Measurements from ENCODE around the gene PRKCB.
"Not testable (repeated sequence)": the region's sequence is repeated elsewhere in the genome, so short reads cannot be mapped to it uniquely, and the experiment has no call there.

PRKCB gene

DNA sequence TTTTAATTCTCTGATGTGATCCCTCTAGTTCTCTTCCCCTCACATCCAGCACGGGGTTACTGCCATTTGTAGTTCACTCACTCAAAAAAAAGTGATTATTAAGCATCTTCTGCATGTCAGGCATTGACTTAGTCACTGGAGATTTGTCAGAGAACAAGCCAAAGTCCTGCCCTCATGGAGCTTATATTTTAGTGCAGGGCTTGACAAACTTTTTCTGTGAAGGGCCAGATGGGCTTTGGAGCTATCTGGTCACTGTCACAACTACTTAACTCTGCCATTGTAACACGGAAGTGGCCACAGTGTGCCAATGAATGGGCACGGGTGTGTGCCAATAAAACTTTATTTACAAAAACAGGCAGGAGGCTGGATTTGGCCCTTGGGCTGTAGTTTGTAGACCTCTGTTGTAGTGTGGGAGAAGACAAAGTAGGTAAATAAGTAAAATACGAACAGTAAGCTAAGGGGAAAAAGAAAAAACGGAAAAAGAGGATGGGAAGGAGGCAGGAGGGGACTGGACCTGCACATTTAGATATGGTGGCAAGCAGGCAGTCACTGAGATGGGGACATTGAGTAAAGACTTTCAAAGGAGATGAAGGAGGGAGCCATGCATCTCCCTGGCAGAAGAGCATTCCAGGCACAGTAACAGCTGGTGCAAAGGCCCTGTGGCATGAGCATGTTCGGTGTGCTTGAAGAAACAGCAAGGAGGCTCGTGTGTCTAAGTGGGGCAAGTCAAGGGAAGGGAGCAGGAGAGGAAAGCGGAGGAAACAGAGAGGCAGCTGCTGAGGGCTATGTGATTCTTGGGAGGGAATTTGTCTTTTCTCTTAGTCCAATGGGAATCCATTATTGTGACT lies 217.5 kb downstream of the PRKCB start:
- no peak for DNase-seq

DNA sequence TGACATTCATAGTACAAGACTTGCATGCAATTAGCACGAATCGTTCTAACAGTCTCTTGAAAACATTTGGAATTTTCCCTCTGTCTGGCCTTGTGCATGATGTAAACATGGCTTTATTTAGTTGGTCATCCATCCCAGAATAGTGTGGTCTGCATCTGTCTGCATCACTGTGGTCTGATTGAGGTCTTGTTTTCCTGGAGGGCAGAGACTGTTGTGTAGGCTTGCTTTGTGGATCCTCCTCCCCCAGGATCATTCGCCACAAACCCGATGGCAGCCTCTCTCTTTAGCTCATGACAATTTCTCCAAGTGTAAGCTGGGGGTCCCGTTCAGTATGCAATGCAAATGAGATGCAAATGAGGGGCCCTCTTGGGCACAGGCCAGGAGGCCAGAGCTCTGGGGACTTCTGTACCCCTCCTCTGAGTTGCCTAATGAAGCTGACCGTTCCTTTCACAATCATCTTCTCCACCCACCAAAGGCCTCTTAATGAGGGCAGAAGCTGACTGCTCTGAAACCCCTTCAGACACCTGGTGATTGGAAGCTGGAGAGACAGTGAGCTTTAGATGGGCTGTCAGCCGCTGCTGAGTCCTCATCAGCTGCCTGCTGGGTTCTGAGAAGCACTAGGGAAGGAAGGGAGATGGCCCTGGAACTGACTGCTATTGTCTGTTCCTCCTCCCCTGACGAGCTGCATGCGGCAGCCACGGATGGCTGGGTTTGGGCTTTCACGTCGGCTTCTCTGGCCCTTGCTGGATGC lies 219.1 kb downstream of the PRKCB start:
- no peak for DNase-seq

DNA sequence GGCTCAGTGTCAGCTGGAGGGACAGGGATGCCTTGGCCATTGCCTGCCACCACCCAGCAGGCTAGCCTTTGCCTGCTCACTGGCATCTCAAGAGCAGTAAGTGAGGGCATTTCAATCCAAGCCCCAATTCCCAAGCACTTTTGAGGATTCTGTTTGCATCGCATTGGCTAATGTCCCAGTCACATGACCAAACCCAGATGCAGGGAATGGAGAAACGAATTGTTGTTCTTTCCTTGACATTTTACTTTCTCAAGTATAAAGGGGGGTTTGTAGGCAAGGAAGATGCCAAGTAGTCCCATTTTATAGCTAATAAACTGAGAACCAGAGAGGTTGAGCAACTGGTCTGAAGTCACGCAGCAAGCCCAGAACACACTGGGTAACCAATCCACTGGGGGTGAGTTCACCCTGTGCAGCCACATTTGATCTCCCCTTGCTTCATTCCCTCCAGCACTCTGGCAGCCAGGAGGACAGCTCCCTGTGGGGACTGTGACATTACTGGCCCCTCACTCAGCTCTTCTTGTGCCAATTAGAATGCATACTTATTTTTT lies 226.6 kb downstream of the PRKCB start:
- DNase-seq = no peak

DNA sequence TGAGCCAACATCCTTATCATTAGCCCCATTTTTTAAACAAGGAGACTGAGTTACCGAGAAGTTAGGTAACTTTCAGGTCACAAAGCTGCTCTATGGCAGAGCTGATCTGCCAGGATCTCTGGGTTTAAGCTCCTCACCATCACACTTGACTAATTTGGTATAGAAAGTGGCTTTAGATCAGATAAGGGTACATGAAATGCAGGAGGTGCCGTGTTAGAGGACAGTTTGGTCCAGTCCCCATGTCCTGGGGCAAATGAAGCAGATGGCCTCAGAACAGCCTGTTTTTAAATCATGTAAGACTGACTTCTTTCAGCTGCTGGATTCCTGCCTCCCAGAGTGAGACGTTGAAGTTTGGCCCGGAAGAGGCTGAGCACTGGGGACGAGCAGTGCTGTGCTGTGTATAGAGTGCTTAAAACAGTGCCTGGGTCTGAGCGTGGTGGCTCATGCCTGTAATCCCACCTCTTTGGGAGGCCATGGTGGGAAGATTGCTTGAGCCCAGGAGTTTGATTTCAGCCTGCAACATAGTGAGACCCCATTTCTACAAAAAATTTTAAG lies 233.3 kb downstream of the PRKCB start:
- no peak for DNase-seq

DNA sequence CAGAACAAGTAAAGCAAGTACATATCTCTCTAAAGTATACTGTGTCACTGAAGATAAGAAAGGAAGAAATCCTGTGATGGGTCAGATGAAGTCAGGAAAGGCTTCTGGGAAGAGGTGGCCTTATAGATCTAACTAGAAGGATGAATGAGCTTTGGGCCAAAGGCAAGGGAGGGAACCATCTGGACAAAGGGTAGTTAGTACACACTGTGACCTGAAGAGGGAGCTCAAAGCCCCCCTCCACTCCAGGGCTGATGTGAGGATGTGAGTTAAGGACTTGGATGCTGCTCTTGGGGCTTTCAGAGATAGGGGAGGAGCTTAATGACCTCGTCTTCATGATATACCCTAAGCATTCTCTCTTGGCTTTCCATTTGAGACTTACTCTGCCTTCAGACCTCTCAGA lies 235.1 kb downstream of the PRKCB start:
- DNase-seq = peak; percentile 15

DNA sequence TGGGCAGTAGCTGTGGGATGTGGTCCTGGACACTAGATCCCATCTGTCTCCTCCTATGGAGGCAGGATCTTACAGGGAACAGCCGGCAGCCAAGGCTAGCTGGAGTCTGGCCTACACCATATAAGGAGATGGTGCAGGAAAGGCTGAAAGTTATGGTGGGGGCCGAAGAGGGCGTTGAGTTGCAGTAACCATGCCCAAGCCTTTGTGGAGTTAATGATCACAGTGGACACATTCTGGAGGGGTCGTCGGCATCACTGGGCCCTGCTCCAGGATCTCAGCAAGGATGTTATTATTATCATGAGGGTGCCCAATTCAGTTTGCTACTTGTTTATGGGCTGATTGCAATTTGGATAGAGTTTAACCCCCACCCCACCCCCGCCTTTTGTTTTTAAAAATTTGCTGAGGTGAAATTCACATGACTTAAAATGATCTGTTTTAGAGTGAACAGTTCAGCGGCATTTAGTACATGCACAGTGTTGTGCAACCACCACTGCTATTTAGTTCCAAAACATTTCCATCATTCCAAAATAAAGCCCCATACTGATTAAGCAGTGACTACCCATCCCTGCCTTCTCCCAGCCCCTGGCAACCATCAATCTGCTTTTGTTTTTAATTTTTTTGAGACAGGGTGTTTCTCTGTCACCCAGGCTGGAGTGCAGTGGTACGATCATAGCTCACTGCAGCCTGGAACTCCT lies 236.0 kb downstream of the PRKCB start:
- DNase-seq = no peak

DNA sequence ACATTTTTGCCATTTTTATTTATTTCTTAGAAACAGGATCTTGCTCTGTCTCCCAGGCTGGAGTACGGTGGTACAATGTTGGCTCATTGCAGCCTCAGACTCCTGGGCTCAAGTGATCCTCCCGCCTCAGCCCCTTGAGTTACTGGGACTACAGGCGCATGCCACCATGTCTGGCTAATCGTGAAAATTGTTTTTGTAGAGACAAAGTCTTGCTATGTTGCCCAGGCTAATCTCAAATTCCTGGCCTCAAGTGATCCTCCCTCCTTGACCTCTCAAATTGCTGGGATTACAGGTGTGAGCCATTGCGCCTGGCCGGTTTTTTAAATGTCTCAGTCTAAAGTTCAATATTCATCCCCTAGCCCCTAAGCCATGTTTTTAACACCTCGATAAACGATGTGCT lies 237.5 kb downstream of the PRKCB start:
- no peak for DNase-seq

DNA sequence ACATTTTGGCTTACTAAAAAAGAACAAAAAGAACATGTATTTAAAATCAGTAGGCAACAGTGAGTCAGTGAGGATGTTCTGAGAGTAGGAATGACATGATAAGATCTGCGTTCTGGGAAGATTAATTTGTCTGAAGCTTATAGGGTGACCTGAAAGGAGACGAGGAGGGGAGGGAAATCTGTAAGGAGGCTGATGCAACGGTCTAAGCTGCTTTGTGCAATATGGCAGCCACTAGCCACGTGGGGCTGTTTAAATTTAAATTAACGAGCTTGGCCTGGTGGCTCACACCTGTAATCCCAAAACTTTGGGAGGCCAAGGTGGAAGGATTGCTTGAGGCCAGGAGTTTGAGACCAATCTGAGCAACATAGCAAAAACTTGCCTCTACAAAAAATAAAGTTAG lies 238.8 kb downstream of the PRKCB start:
- DNase-seq = no peak

DNA sequence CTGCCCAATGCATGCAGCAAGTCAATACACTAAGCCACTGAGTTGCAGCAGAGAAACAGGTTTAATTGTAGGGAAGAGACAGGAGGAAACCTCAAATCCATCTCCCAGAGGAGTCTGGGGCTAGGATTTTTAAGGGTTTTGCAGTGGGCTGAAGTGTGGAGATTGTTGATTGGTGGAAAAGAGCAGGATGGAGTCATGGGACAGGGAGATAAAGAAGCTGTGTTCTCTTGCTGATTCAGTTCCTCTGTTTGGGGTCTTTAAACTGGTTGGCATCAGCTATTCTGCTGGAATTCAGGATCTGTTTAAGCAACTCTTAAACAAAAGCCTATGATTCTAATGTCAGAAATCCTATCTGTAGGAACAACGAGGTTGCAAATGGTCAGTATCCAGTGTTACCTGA lies 239.5 kb downstream of the PRKCB start:
- DNase-seq = no peak

DNA sequence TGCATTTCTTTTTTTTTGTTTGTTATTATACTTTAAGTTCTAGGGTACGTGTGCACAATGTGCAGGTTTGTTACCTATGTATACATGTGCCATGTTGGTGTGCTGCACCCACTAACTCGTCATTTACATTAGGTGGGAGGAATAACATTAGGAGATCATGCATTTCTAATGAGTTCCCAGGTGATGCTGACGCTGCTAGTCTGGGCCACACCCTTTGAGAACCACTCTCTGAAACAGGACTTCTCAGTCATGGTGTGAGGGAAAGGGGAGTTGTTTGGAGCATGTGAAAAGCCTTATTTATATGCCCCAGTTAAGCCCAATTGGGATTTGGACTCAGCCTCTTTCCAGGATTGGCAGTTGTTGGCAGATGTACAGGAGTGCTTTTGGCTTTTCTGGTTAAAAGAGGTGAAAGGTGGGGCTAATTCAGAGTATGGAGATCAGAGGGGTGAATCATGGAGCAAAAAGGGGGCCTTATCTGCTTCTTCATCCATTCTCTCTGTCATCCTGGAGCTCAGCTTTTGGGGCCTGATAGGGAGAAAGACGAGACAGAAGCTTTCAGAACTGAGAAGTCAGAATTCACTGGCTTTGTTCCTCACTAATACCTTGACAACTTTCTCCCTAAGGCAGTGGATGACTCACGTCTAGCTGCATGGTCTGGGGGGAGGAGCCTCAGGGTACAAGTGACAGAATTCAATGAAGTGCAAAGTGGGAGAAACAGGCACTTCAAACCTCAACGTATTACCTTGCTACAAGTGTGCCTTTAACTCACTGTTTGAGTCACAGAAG lies 240.3 kb downstream of the PRKCB start:
- no peak for DNase-seq

DNA sequence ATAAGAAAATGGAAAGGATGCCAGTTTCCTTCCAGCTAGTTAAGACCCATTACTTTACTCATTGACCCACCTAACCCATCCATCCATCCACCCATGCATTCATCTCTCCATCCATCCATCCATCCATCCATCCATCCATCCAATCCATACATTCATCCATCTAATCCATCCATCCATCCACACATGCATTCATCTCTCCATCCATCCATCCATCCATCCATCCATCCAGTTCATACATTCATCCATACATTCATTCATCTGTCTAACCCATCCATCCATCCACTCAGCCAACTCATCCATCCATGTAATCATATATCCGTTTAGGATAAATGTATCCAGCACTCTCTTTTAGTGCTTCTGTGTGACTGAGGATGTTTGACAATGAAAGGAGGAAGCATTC lies 241.5 kb downstream of the PRKCB start:
- no peak for DNase-seq

DNA sequence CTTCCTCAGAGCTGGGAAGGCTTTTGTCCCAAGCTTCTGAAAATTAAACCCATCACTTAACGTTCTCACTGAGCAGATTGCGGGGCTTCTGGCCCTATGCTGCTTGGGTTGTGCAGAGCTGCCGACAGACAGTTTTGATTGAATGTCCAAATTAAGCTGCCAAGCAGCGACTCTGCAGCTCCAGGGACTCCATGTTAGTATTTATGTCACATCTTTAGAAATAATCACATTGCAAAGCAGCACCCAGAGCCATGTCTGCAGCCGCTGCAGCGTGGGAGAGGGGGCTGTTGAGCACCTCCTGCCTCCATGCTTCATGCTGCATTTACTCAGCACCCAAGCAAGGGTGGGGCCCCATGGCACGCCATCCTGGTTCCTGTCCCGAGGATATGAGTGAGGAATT lies 242.2 kb downstream of the PRKCB start:
- no peak for DNase-seq

DNA sequence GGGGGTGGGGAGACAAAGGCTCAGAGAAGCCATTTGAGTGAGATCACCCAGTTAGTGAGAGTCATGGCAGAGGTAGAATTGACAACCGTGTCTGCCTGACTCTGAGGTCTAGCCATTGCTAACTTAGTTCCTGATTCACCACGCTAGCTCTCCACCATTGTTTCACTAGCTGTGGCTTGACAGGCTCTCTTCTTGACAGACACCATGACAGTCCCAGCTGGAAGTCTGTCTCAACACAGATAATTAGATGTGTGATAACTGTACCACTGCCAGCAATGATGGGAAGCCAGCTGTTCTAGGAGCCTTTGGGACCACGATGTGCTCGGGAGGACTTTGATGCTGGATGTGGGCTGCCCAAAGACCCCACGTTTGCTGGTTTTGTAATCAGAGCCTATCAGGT lies 249.9 kb downstream of the PRKCB start:
- DNase-seq = no peak

DNA sequence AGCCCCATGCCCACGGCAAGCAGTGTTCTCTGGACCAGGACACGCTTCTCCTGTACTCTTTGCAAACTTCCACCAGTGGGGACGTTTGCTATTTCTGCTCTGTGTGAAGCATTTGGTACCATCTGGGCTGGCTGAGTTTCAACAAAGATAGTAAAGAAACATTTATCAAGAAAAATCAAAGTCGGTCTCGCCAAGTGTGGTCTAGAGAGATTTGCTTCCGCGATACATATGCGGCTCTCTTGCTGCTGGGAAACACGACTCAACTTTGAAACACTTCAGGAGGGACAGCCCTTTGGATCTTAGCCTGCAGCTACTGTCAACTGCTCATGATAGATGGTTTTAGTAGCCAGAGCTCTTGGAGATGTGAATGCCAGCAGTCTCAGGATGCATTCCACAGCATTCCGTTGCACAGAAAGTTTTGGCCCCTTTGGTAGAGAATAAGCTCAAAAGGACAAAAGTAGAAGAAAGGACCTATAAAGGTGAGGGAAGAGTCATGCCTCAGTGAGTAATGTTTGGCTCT lies 252.2 kb downstream of the PRKCB start:
- DNase-seq = no peak

DNA sequence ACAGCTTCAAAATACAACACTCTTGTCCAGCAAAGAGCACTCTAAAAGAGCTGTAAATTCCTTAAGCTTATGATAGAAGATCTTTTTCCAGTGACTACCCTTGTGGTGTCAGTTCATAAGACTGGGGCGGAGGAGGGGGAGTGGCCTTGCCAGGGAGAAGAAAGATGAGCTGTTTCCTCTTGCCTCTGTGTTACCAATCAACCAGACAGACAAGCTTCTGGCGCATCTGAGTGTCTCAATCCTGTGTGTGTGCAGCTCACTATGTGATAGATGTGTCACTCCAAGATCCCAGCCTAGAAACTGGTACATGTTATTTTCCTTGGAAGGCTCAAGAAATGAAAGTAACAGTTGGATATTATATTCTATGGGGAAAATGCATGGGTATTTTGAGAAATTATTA lies 253.0 kb downstream of the PRKCB start:
- DNase-seq = no peak

DNA sequence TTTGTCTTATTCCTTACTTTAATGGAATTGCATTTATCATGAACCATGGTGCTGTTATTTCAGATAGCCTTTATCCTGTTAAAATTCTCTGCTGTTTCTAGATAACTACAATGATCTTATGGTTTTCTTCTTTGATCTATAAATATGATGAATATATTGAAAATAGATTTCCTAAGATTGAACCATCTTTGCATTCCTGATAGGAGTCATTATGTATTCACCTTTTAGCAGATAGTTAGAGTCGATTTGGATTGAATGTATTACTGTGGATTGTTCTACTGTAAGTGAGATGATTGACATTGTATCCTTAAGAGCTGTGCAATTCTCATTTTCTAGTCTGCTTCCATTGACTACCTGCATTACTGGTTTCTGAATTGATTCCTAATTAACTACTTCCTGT lies 255.3 kb downstream of the PRKCB start:
- DNase-seq = no peak

DNA sequence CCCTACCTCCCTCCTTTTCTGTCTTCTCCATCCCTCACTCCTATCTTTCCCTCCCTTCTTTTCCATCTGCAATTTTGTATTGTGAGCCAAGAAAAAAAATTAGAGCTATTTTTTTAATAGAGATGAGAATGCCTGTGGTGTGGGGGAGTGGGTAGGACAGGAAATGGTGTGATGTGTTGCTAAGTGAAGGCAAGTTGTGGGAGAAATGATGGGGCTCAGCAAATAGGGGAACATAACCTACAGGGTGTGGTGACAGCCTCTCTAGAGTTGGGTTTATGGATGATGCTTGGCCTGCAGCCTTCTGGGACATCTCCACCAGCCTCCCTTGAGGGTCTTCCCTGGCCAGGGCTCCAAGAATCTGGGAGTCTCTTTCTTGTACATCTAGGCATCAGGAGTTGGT lies 257.3 kb downstream of the PRKCB start:
- no peak for DNase-seq

DNA sequence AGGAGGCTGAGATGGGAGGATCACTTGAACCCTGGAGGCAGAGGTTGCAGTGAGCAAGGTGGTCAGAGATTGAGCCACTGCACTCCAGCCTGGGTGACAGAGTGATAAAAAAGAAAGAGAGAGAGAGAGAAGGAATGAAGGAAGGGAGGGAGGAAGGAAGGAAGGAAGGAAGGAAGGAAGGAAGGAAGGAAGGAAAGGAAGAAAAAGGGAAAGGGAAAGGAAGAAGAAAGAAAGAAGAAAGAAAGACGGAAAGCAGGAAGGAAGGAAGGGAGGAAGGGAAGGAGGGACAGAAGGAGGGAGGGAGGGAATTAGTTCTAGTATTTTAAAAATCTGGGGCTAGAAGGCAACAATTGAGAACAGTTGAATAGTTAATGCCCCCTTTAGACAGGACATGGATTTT lies 258.9 kb downstream of the PRKCB start:
- no peak for DNase-seq

DNA sequence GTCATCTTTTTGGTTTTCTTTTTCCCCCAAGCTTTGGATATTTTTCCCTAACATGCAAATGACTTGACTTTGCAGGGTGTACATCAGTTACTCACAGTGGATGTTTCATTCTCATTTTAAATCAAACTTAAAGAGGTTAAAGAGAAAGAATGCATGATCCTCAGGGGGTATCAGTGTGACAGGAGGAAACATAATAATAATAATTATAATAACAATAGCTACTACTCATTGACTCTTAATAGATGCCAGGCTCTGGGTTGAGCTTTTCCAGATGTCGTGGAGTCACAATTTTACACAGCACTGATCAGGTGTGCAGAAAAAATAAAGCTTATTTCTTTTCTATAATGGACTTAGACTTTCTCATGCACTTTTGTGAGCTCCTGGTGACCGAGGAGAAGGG lies 263.1 kb downstream of the PRKCB start:
- no peak for DNase-seq

DNA sequence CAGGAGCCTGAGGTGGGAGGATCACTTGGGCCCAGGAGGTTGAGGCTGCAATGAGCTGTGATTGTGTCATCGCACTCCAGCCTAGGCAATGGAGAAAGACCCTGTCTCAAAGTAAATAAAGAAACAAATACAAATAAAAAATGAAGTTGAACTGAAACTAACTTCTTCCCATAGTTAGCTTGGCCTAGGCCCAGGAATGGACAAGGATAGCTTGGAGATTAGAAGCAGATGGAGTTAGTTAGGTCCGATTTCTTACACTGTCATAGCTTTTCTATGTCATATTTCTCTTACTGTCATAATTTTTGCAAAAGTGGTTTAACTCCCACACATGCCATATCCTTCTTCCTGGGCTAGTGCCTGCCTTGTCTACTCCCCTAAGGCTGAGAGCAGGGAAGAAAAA lies 265.6 kb downstream of the PRKCB start:
- DNase-seq = no peak

DNA sequence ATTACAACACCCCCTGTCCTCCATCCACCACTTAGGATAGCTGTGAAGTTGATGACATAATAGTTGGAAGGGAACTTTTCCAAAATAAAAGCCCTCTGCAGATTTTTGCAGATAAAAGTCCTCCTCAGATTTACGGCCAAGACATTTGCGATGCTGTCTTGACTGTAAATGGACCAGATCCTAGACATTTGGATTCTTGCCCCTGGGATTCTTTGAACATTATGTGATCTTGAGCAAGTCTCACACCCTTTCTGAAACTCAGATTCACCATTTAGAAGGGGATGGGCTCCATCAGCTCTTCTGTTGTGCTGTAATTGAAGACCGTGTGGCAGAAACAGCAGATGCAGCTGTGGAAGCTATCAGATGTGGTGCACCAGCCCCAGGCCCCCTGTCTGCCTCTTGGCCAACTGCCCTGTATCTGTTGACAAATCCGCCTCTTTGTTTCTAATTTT lies 266.5 kb downstream of the PRKCB start:
- peak; percentile 9 for DNase-seq

DNA sequence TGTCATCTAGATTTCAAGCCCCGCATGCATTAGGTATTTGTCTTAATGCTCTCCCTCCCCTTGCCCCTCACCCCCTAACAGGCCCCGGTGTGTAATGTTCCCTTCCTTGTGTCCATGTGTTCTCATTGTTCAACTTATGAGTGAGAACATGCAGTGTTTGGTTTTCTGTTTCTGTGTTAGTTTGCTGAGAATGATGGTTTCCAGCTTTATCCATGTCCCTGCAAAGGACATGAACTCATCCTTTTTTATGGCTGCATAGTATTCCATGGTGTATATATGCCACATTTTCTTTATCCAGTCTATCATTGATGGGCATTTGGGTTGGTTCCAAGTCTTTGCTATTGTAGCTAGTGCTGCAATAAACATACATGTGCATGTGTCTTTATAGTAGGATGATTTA lies 269.7 kb downstream of the PRKCB start:
- DNase-seq = not testable (repeated sequence)

Data from NCI-H1105 treated with DMSO at 0.1 percent for 48 hours (cell line).